HEK293 (cell line): Measurements from ENCODE around the gene GC.

ENCODE experiments used
- CTCF ChIA-PET: fragments of 350-600 bp; formaldehyde crosslinking; extraction: SDS; loops from one replicate; lab custom pipeline; 2021; ENCODE audit warnings: antibody characterized with exemption; lab: Yijun Ruan, JAX
- POLR2A ChIA-PET: fragments of 300-600 bp; formaldehyde crosslinking; extraction: SDS; loops from one replicate; lab custom pipeline; 2020; ENCODE audit warnings: antibody characterized with exemption, inconsistent platforms; lab: Yijun Ruan, JAX
- H3K27ac ChIP-seq: fragments of 200-500 bp; sonication (Bioruptor generic); 2 replicates; pipeline ENCODE4 v1.5.1; 2014; ENCODE audit warnings: low read depth, low read length, control low read depth, inconsistent platforms; ENCODE audit errors: extremely low read depth
- H3K36me3 ChIP-seq, 2 experiments: fragments of 200-500 bp in 1 of 2; sonication (Bioruptor generic) in 1 of 2; 1 replicate in 1 of 2; 2 replicates in 1 of 2; pipeline ENCODE4 v1.5.1; 2014 to 2017; ENCODE audit warnings: inconsistent platforms in 2 of 2, low read length in 2 of 2; ENCODE audit not compliant: control insufficient read depth in 2 of 2, insufficient read depth in 1 of 2
- H3K4me1 ChIP-seq: fragments of 200-500 bp; sonication (Bioruptor generic); 2 replicates; pipeline ENCODE4 v1.5.1; 2014; ENCODE audit warnings: mild to moderate bottlenecking, low read length, inconsistent platforms; ENCODE audit not compliant: control insufficient read depth, insufficient read depth
- H3K4me3 ChIP-seq: 2 replicates; pipeline ENCODE4 v1.5.1; 2011; ENCODE audit warnings: low read depth, mild to moderate bottlenecking, control low read depth, low read length, moderate library complexity
- H3K9me3 ChIP-seq: fragments of 200-500 bp; sonication (Bioruptor generic); 2 replicates; pipeline ENCODE4 v1.5.1; 2014; ENCODE audit warnings: low read depth, low read length, inconsistent platforms; ENCODE audit not compliant: control insufficient read depth, insufficient read depth
- CTCF ChIP-seq: fragments of 450-650 bp; formaldehyde crosslinking; IDR thresholded peaks from 2 replicates; pipeline ENCODE4 v1.5.1; 2016; ENCODE audit warnings: missing biosample characterization, missing genetic modification characterization
- GLIS1 ChIP-seq: fragments of 450-650 bp; formaldehyde crosslinking; IDR thresholded peaks from 2 replicates; pipeline ENCODE4 v1.5.1; 2016; ENCODE audit warnings: missing biosample characterization, missing genetic modification characterization
- SCRT1 ChIP-seq: fragments of 450-650 bp; formaldehyde crosslinking; IDR thresholded peaks from 2 replicates; pipeline ENCODE4 v1.5.1; 2016; ENCODE audit warnings: missing biosample characterization, missing genetic modification characterization, borderline replicate concordance
- SETDB1 ChIP-seq: IDR thresholded peaks from one replicate; pipeline ENCODE4 v1.6.1; 2017; ENCODE audit warnings: mild to moderate bottlenecking, low read length, moderate library complexity, mixed read lengths; ENCODE audit not compliant: insufficient read length
- ZBTB11 ChIP-seq: fragments of 450-650 bp; formaldehyde crosslinking; conservative IDR thresholded peaks from 2 replicates; pipeline ENCODE4 v1.5.1; 2016; ENCODE audit warnings: low read depth, missing biosample characterization, missing genetic modification characterization
- ZBTB6 ChIP-seq: fragments of 450-650 bp; formaldehyde crosslinking; IDR thresholded peaks from 2 replicates; pipeline ENCODE4 v1.5.1; 2017; ENCODE audit warnings: missing biosample characterization, missing genetic modification characterization
- ZNF146 ChIP-seq: fragments of 450-650 bp; formaldehyde crosslinking; IDR thresholded peaks from 2 replicates; pipeline ENCODE4 v1.5.1; 2016; ENCODE audit warnings: missing biosample characterization, missing genetic modification characterization
- ZNF169 ChIP-seq: fragments of 450-650 bp; formaldehyde crosslinking; IDR thresholded peaks from 2 replicates; pipeline ENCODE4 v1.5.1; 2016; ENCODE audit warnings: missing biosample characterization, missing genetic modification characterization
- ZNF19 ChIP-seq: fragments of 450-650 bp; formaldehyde crosslinking; IDR thresholded peaks from 2 replicates; pipeline ENCODE4; 2016; ENCODE audit warnings: missing biosample characterization, missing genetic modification characterization, low read depth
- ZNF211 ChIP-seq: fragments of 450-650 bp; formaldehyde crosslinking; IDR thresholded peaks from 2 replicates; pipeline ENCODE4 v1.5.1; 2016; ENCODE audit warnings: low read depth, missing biosample characterization, missing genetic modification characterization
- ZNF223 ChIP-seq: fragments of 450-650 bp; formaldehyde crosslinking; IDR thresholded peaks from 2 replicates; pipeline ENCODE4 v1.5.1; 2016; ENCODE audit warnings: missing biosample characterization, missing genetic modification characterization
- ZNF266 ChIP-seq: fragments of 450-650 bp; formaldehyde crosslinking; IDR thresholded peaks from 2 replicates; pipeline ENCODE4 v1.5.1; 2016; ENCODE audit warnings: missing biosample characterization, missing genetic modification characterization, low read depth
- ZNF302 ChIP-seq: fragments of 450-650 bp; formaldehyde crosslinking; IDR thresholded peaks from 2 replicates; pipeline ENCODE4 v1.5.1; 2016; ENCODE audit warnings: missing biosample characterization, missing genetic modification characterization, low read depth
- ZNF391 ChIP-seq: fragments of 450-650 bp; formaldehyde crosslinking; IDR thresholded peaks from 2 replicates; pipeline ENCODE4 v1.5.1; 2016; ENCODE audit warnings: low read depth, missing biosample characterization, missing genetic modification characterization, borderline replicate concordance
- ZNF600 ChIP-seq: fragments of 450-650 bp; formaldehyde crosslinking; IDR thresholded peaks from 2 replicates; pipeline ENCODE4 v1.5.1; 2016; ENCODE audit warnings: missing biosample characterization, missing genetic modification characterization
- ZNF624 ChIP-seq: fragments of 450-650 bp; formaldehyde crosslinking; IDR thresholded peaks from 2 replicates; pipeline ENCODE4 v1.5.1; 2017; ENCODE audit warnings: missing biosample characterization, missing genetic modification characterization
- ZNF629 ChIP-seq: fragments of 450-650 bp; formaldehyde crosslinking; IDR thresholded peaks from 2 replicates; pipeline ENCODE4 v1.5.1; 2017; ENCODE audit warnings: missing biosample characterization, missing genetic modification characterization
- ZNF658 ChIP-seq: fragments of 450-650 bp; formaldehyde crosslinking; IDR thresholded peaks from 2 replicates; pipeline ENCODE4; 2016; ENCODE audit warnings: missing biosample characterization, missing genetic modification characterization
- ZNF704 ChIP-seq: fragments of 450-650 bp; formaldehyde crosslinking; IDR thresholded peaks from 2 replicates; pipeline ENCODE4 v1.5.1; 2016; ENCODE audit warnings: missing biosample characterization, missing genetic modification characterization

GC gene

GRCh38 chr4:71830497-71831190 is 46.8 kb upstream of the GC start:
- Histone ChIP-seq H3K27ac (no peak overlapping the region), H3K9me3 (no peaks in the 10 kb centered on the region), H3K4me3 (no peak overlapping the region)
- TF ChIP-seq ZNF223 (tag by site-specific recombination) (no peak), ZNF629 (tag by site-specific recombination) (no peak), ZNF302 (tag by site-specific recombination) (no peak), ZNF658 (no peak), ZNF391 (tag by site-specific recombination) (no peak), CTCF (no peak), ZNF704 (tag by site-specific recombination) (no peak), ZNF169 (tag by site-specific recombination) (no peak), ZBTB6 (no peak), ZNF211 (tag by site-specific recombination) (no peak)
- TF ChIP-seq, all 188 proteins: peak for 0
- H3K36me3 ChIP-seq: no peaks in the 10 kb centered on the region
- ChIA-PET POLR2A (no interaction called here), CTCF (no interaction called here)
- H3K4me1 ChIP-seq: no peaks in the 10 kb centered on the region

- no peaks in the 10 kb centered on the region for H3K36me3 ChIP-seq
- H3K27ac ChIP-seq: no peak overlapping the region
- H3K4me3 ChIP-seq: no peak overlapping the region
- TF ChIP-seq GLIS1 (no peak), ZNF146 (tag by site-specific recombination) (no peak), ZBTB11 (tag by site-specific recombination) (no peak), ZNF624 (tag by site-specific recombination) (no peak), ZNF600 (no peak), SETDB1 (no peak), ZNF19 (tag by site-specific recombination) (no peak), SCRT1 (tag by site-specific recombination) (no peak), ZNF266 (tag by site-specific recombination) (no peak)
- no peaks in the 10 kb centered on the region for H3K4me1 ChIP-seq
- POLR2A ChIA-PET: no interaction called here
- CTCF ChIA-PET: no interaction called here
- H3K9me3 ChIP-seq: no peaks in the 10 kb centered on the region
Measured at GRCh38 chr4:71828470-71828869, 44.6 kb upstream of the GC start.
